Ovary (tissue), 3 donors: ENCODE measurements around the gene SYT9.

ENCODE experiments used
- CTCF ChIP-seq, 3 donors: fragments of 450-650 bp in 2 of 3; fragments of 200-600 bp in 1 of 3; IDR thresholded peaks; one replicate each; pipeline versions ENCODE4 v1.5.1 to v1.8.0; 2016 to 2022; ENCODE audit warnings: antibody characterized with exemption in 3 of 3, mild to moderate bottlenecking in 1 of 3
- EP300 ChIP-seq: sonication (generic); formaldehyde crosslinking; IDR thresholded peaks from one replicate; pipeline ENCODE4 v1.6.1; 2017; ENCODE audit warnings: antibody characterized with exemption
- donor health status: DM: no; HTN: no; CAD: no.

DNA sequence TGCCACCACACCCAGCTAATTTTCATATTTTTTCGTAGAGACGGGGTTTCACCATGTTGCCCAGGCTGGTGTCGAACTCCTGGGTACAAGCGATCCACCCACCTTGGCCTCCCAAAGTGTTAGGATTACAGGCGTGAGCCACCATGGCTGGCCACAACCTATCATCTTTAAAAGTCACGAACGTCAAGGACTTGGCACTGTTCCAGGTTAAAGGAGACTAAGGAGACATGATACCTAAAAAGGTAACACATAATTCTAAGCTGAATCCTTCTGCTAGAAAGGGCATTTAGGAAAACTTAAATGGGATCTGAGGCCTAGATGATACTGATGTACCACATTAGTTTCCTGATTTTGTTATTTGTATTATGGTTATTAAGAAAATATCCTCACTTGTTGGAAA, 43.3 kb upstream of the SYT9 start:
- TF ChIP-seq CTCF (IDR thresholded peaks at IDR 0.05) (no peak), EP300 (no peak)
